ENCODE results near the gene CDX1.

The CDX1 gene

DNA sequence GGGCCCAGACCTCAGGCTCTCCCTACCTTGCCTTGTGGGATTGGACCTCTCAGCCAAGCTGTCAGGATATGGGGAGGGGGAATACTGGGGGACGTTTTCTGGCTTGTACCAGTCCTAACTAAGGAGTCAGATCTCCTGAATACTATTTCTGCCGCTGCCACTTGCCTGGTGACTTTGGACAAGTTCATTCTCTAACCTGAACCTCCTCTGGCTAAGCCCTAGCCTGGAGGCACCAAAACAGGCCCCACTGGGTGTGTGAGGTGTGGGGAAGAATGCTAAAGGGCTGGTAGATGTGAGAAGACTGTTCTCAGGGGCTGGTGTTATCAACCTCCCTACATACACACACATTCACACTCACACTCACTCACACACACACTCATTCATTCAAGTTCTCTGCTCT is 24.4 kb downstream of the CDX1 start:
- H3K4me3 ChIP-seq (ENCODE audit: low read length in 2 of 2): no peak overlapping the region
- H2BK12ac ChIP-seq (ENCODE audit: low read length): no peak overlapping the region
- no peak overlapping the region for H2BK15ac ChIP-seq (ENCODE audit: low read length)
- H2AFZ ChIP-seq (ENCODE audit: low read length): no peak overlapping the region
- H3K9ac ChIP-seq (ENCODE audit: low read depth, low read length, poor library complexity): no peak overlapping the region
- WGBS, 2 donors (ENCODE audit: extremely low coverage in 2 of 2, insufficient read length in 2 of 2, insufficient replicate concordance in 1 of 2): no CpG with 5 or more reads among the region's 2 CpGs
- no peak overlapping the region for H3K4me2 ChIP-seq (ENCODE audit: insufficient read depth, low read length, poor library complexity, severe bottlenecking)
- no peak overlapping the region for H3K27ac ChIP-seq (replicated peaks; ENCODE audit: low read length)
- peak overlapping the region; percentile 27 for H3K18ac ChIP-seq (ENCODE audit: low read length)
- peaks cover 0 to 2% of the 10 kb centered on the region in 2 donors for H3K9me3 ChIP-seq (replicated peaks in 1 of 2; ENCODE audit: control insufficient read depth in 2 of 2, insufficient read depth in 1 of 2, low read depth in 1 of 2, low read length in 2 of 2)
- H4K91ac ChIP-seq (ENCODE audit: low read depth, low read length, poor library complexity): no peak overlapping the region
- no peak for DNase-seq (ENCODE audit: low spot score)
- peak overlapping the region; percentile 59 for H3K23ac ChIP-seq (ENCODE audit: low read depth, low read length, poor library complexity)
- no peak overlapping the region for H3K4ac ChIP-seq (ENCODE audit: low read length)
- no peak overlapping the region for H2BK120ac ChIP-seq (ENCODE audit: low read depth, low read length)
- no peaks in the 10 kb centered on the region for H3K36me3 ChIP-seq (replicated peaks in 1 of 2; ENCODE audit: control insufficient read depth in 2 of 2, insufficient read depth in 2 of 2, low read length in 2 of 2)
- no peak overlapping the region for H4K8ac ChIP-seq (ENCODE audit: low read depth, low read length)
- no peak overlapping the region for H2AK5ac ChIP-seq (ENCODE audit: low read depth, low read length)
- H2BK5ac ChIP-seq (ENCODE audit: low read length): no peak overlapping the region
- no peaks in the 10 kb centered on the region for H3K79me1 ChIP-seq (ENCODE audit: low read depth, low read length)
- no peak overlapping the region for H3K14ac ChIP-seq (ENCODE audit: low read length)
- H3K4me1 ChIP-seq (ENCODE audit: control insufficient read depth in 2 of 2, insufficient read depth in 1 of 2, low read depth in 1 of 2, low read length in 2 of 2): peaks cover 5 to 6% of the 10 kb centered on the region in 2 donors
- peaks cover 19 to 95% (median 44%) of the 10 kb centered on the region in 3 experiments for H3K27me3 ChIP-seq (ENCODE audit: control insufficient read depth in 3 of 3, insufficient read depth in 3 of 3, low read depth in 1 of 3, low read length in 3 of 3)

- no peak overlapping the region for H2BK15ac ChIP-seq (ENCODE audit: low read length)
- no peak overlapping the region for H3K9ac ChIP-seq (ENCODE audit: low read depth, low read length, poor library complexity)
- no peak overlapping the region for H3K27ac ChIP-seq (replicated peaks; ENCODE audit: low read length)
- no peak for DNase-seq (ENCODE audit: low spot score)
- peak overlapping the region; percentile 5 for H3K18ac ChIP-seq (ENCODE audit: low read length)
- H2AK5ac ChIP-seq (ENCODE audit: low read depth, low read length): no peak overlapping the region
- H2BK12ac ChIP-seq (ENCODE audit: low read length): no peak overlapping the region
- H3K9me3 ChIP-seq (replicated peaks in 1 of 2; ENCODE audit: control insufficient read depth in 2 of 2, insufficient read depth in 1 of 2, low read depth in 1 of 2, low read length in 2 of 2): peaks cover 0 to 2% of the 10 kb centered on the region in 2 donors
- no peak overlapping the region for H3K23ac ChIP-seq (ENCODE audit: low read depth, low read length, poor library complexity)
- no peak overlapping the region for H2AFZ ChIP-seq (ENCODE audit: low read length)
- no CpG with 5 or more reads among the region's 4 CpGs for WGBS, 2 donors (ENCODE audit: extremely low coverage in 2 of 2, insufficient read length in 2 of 2, insufficient replicate concordance in 1 of 2)
- H3K4me1 ChIP-seq (ENCODE audit: control insufficient read depth in 2 of 2, insufficient read depth in 1 of 2, low read depth in 1 of 2, low read length in 2 of 2): peaks cover 5 to 6% of the 10 kb centered on the region in 2 donors
- no peak overlapping the region for H3K14ac ChIP-seq (ENCODE audit: low read length)
- H3K79me1 ChIP-seq (ENCODE audit: low read depth, low read length): no peaks in the 10 kb centered on the region
- no peak overlapping the region for H3K4ac ChIP-seq (ENCODE audit: low read length)
- H2BK120ac ChIP-seq (ENCODE audit: low read depth, low read length): no peak overlapping the region
- no peak overlapping the region for H4K8ac ChIP-seq (ENCODE audit: low read depth, low read length)
- H3K4me3 ChIP-seq (ENCODE audit: low read length in 2 of 2): no peak overlapping the region
- no peak overlapping the region for H4K91ac ChIP-seq (ENCODE audit: low read depth, low read length, poor library complexity)
- H2BK5ac ChIP-seq (ENCODE audit: low read length): no peak overlapping the region
- H3K4me2 ChIP-seq (ENCODE audit: insufficient read depth, low read length, poor library complexity, severe bottlenecking): no peak overlapping the region
- H3K36me3 ChIP-seq (replicated peaks in 1 of 2; ENCODE audit: control insufficient read depth in 2 of 2, insufficient read depth in 2 of 2, low read length in 2 of 2): no peaks in the 10 kb centered on the region
- peaks cover 19 to 88% (median 44%) of the 10 kb centered on the region in 3 experiments for H3K27me3 ChIP-seq (ENCODE audit: control insufficient read depth in 3 of 3, insufficient read depth in 3 of 3, low read depth in 1 of 3, low read length in 3 of 3)
Observed at GRCh38 chr5:150192462-150192861, 25.9 kb downstream of the CDX1 start.

GRCh38 chr5:150195736-150196485 is 29.3 kb downstream of the CDX1 start:
- H3K9me3 ChIP-seq (replicated peaks in 1 of 2; ENCODE audit: control insufficient read depth in 2 of 2, insufficient read depth in 1 of 2, low read depth in 1 of 2, low read length in 2 of 2): no peaks in the 10 kb centered on the region
- H3K4me2 ChIP-seq (ENCODE audit: insufficient read depth, low read length, poor library complexity, severe bottlenecking): no peak overlapping the region
- no peak overlapping the region for H3K14ac ChIP-seq (ENCODE audit: low read length)
- no peak for DNase-seq (ENCODE audit: low spot score)
- no peak overlapping the region for H3K27ac ChIP-seq (replicated peaks; ENCODE audit: low read length)
- no peak overlapping the region for H3K4ac ChIP-seq (ENCODE audit: low read length)
- no CpG with 5 or more reads among the region's 9 CpGs for WGBS, 2 donors (ENCODE audit: extremely low coverage in 2 of 2, insufficient read length in 2 of 2, insufficient replicate concordance in 1 of 2)
- H4K8ac ChIP-seq (ENCODE audit: low read depth, low read length): no peak overlapping the region
- H3K4me3 ChIP-seq (ENCODE audit: low read length in 2 of 2): no peak overlapping the region
- no peak overlapping the region for H4K91ac ChIP-seq (ENCODE audit: low read depth, low read length, poor library complexity)
- peaks cover 2 to 6% of the 10 kb centered on the region in 2 donors for H3K4me1 ChIP-seq (ENCODE audit: control insufficient read depth in 2 of 2, insufficient read depth in 1 of 2, low read depth in 1 of 2, low read length in 2 of 2)
- no peak overlapping the region for H3K18ac ChIP-seq (ENCODE audit: low read length)
- no peak overlapping the region for H3K9ac ChIP-seq (ENCODE audit: low read depth, low read length, poor library complexity)
- no peak overlapping the region for H2BK12ac ChIP-seq (ENCODE audit: low read length)
- no peak overlapping the region for H2AFZ ChIP-seq (ENCODE audit: low read length)
- H3K79me1 ChIP-seq (ENCODE audit: low read depth, low read length): no peaks in the 10 kb centered on the region
- H2BK5ac ChIP-seq (ENCODE audit: low read length): peak overlapping the region; percentile 8
- no peak overlapping the region for H2AK5ac ChIP-seq (ENCODE audit: low read depth, low read length)
- H2BK120ac ChIP-seq (ENCODE audit: low read depth, low read length): no peak overlapping the region
- H3K27me3 ChIP-seq (ENCODE audit: control insufficient read depth in 3 of 3, insufficient read depth in 3 of 3, low read depth in 1 of 3, low read length in 3 of 3): peaks cover 0 to 72% (median 16%) of the 10 kb centered on the region in 3 experiments
- no peak overlapping the region for H2BK15ac ChIP-seq (ENCODE audit: low read length)
- H3K36me3 ChIP-seq (replicated peaks in 1 of 2; ENCODE audit: control insufficient read depth in 2 of 2, insufficient read depth in 2 of 2, low read length in 2 of 2): no peaks in the 10 kb centered on the region
- no peak overlapping the region for H3K23ac ChIP-seq (ENCODE audit: low read depth, low read length, poor library complexity)

GRCh38 chr5:150196514-150196913 is 29.9 kb downstream of the CDX1 start:
- Histone ChIP-seq H3K9me3 (replicated peaks in 1 of 2; ENCODE audit: control insufficient read depth in 2 of 2, insufficient read depth in 1 of 2, low read depth in 1 of 2, low read length in 2 of 2) (no peaks in the 10 kb centered on the region), H3K9ac (ENCODE audit: low read depth, low read length, poor library complexity) (no peak overlapping the region), H3K4me2 (ENCODE audit: insufficient read depth, low read length, poor library complexity, severe bottlenecking) (no peak overlapping the region), H4K91ac (ENCODE audit: low read depth, low read length, poor library complexity) (no peak overlapping the region), H3K4ac (ENCODE audit: low read length) (no peak overlapping the region), H4K8ac (ENCODE audit: low read depth, low read length) (no peak overlapping the region), H3K4me3 (ENCODE audit: low read length in 2 of 2) (no peak overlapping the region), H2BK5ac (ENCODE audit: low read length) (peak overlapping the region; percentile 8), H3K79me1 (ENCODE audit: low read depth, low read length) (no peaks in the 10 kb centered on the region), H3K36me3 (replicated peaks in 1 of 2; ENCODE audit: control insufficient read depth in 2 of 2, insufficient read depth in 2 of 2, low read length in 2 of 2) (no peaks in the 10 kb centered on the region), H3K27ac (replicated peaks; ENCODE audit: low read length) (no peak overlapping the region), H2AK5ac (ENCODE audit: low read depth, low read length) (no peak overlapping the region), H2BK12ac (ENCODE audit: low read length) (no peak overlapping the region), H2AFZ (ENCODE audit: low read length) (no peak overlapping the region), H3K27me3 (ENCODE audit: control insufficient read depth in 3 of 3, insufficient read depth in 3 of 3, low read depth in 1 of 3, low read length in 3 of 3) (peaks cover 0 to 68% (median 14%) of the 10 kb centered on the region in 3 experiments), H2BK120ac (ENCODE audit: low read depth, low read length) (no peak overlapping the region), H3K14ac (ENCODE audit: low read length) (no peak overlapping the region), H3K4me1 (ENCODE audit: control insufficient read depth in 2 of 2, insufficient read depth in 1 of 2, low read depth in 1 of 2, low read length in 2 of 2) (peaks cover 2 to 6% of the 10 kb centered on the region in 2 donors), H2BK15ac (ENCODE audit: low read length) (peak overlapping the region; percentile 69), H3K18ac (ENCODE audit: low read length) (peak overlapping the region; percentile 7), H3K23ac (ENCODE audit: low read depth, low read length, poor library complexity) (no peak overlapping the region)
- DNase-seq (ENCODE audit: low spot score): no peak
- WGBS, 2 donors (ENCODE audit: extremely low coverage in 2 of 2, insufficient read length in 2 of 2, insufficient replicate concordance in 1 of 2): no CpG with 5 or more reads among the region's 5 CpGs
